ENCODE data around the gene ZMIZ1.
A peak's percentile ranks its signal among the peaks of the same experiment; 100 is the strongest.

Gene ZMIZ1

DNA sequence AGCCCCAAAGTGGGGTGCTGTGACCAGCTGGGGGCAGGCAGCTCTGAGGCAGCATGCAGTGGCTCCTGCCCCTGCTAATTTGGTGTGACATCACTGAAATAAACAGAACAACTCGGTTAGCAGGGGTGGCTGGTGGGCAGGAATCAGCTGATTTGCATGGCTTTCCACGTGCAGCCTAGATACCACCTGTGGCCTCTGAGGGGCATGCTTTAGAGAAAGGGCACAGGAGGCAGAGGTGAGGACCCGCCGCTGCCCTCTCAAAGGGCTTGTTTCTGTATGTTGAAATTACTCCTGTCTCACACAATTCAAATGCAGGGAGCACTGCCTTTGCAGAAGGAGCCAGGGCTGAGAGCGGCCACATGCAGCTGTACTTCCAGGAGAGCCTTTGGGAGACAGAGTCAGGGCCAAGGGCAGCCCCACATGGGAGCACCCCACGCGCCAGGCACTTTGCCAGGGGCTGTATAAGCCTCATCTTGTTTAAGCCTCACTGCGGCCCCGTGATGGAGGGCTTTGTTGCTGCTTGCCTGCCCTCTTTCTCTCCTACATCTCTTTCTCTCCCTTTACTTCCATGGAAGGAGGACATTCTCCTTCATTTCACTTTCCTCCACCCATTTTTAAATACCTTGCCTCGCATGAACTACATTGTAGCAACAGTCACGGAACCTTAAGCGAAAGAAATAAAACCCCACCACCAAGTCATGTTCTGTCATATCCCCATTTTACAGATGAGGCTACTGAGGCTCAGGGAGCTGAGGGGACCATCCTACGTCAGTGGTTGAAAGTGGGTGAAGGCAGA, 137.7 kb downstream of the ZMIZ1 start:
- DNase-seq (ENCODE audit: low spot score), result no peak

DNA sequence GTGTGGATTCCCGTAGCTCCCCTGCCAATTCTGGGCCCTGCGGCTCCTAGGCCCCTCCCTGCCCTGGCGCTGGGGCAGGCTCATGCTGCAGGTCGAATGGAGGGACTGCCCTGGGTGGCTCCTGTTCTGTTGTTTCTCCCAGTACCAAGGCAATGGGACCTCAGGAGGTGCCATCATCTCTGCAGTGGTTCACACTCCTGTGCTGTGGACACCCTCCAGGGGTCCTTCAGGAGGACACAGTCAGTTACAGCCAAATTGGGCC, 138.3 kb downstream of the ZMIZ1 start:
- no peak for DNase-seq (ENCODE audit: low spot score)

DNA sequence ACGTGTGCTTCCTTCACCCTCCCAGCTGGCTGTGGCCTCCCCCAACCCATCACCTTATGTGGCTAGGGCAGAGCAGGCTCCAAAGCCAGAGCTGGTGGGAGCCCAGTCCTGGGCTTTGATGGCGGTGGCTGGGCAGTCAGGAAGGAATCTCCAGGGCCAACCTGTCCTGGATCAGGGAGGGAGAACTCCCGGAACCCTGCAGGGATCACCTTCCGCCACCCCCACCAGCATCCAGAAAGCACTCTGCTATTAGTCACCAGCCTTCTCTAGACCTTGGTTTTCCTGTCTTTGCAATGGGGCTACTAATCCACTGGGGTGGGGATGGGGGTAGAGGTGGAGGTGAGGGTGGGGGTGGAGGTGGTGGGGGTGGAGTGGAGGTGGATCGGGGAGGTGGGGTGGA, 139.0 kb downstream of the ZMIZ1 start:
- no peak for DNase-seq (ENCODE audit: low spot score)

DNA sequence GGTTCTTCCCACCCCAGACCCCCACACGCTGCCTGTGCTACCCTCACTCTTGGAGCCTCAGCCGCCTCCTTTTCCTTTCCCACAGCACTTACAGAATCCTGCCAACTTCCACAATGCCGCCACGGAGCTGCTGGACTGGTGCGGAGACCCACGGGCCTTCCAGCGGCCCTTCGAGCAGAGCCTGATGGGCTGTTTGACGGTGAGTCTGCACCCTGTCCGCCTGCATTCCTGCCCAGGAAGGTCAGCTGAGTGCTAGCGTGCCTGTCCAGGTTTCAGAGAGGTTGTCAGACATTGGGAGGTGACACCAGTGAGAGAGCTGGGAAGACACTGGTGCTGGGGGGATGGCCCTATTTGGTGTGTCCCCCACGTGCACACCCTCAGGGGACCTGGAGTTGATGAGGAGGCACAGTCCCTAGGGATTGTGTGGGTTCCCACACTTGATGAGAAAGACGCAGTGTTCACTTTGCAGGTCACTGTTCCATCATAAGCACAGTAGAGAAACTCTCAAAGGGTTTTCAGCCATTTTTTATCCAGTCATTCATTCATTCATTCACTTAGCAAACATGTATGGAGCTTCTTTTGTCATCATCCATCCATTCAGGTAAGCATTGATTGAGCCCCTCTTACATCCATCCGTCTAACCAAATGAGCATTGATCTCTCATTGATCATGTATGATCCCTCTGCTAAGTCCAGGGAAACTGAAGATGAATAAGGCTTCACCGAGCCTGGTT, 139.7 kb downstream of the ZMIZ1 start:
- DNase-seq (ENCODE audit: low spot score), result no peak

DNA sequence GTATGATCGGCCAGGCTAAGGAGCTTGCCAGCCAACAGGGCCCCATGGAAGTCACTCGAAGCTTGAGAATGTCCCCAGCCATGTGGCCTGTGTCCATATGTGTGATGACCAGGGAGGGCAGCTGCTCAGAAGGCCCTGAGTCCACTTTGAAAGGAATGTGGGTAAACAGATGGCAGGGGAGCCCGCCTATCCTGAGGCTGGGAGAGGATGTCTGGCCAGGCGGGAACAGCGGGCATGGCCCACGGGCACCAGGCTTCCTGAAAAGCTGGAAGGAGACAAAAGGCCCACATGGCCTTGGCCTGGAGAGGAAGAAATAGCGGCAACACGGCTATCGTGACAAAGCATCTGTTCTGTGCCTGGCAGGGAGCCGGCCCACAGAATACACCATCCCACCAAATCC, 140.6 kb downstream of the ZMIZ1 start:
- DNase-seq (ENCODE audit: low spot score), result no peak

DNA sequence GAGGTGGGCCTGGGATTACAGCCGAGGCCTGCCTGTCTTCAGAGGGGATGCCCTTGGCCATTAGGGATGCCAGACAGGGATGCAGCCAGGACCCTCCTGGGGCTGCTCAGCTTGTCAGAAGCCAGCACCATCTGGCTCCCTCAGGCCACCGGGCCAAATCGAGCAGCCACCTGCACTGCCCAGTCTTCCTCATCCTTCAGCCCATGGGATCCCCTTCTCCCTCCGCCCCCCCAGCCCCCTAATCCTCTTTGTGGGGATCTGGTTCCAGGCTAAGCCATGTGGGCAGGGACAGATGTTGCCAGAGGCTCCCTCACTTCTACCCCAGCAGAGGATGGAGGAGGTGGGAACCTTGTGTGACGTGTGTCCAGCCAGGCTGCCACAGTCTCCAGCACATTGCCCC, 141.1 kb downstream of the ZMIZ1 start:
- no peak for DNase-seq (ENCODE audit: low spot score)

DNA sequence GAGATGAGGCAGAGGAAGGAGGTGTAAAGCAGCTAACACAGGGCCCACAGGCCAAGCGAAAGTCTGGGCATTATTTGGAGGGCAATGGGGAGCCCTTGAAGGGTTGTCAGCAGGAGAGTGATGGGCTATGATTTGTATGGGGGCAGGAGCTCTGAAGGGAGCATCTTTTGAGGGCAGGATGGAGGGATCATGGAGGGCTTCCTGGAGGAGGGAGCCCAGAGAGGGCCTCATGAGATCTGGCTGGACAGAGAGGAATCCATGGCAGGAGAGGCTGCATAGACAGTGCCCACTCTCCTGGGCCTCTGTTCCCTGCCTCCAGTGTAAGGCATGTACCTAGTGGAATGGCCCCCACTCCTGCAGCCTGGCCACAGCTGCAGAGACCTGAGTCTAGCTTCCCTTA, 141.9 kb downstream of the ZMIZ1 start:
- no peak for DNase-seq (ENCODE audit: low spot score)

DNA sequence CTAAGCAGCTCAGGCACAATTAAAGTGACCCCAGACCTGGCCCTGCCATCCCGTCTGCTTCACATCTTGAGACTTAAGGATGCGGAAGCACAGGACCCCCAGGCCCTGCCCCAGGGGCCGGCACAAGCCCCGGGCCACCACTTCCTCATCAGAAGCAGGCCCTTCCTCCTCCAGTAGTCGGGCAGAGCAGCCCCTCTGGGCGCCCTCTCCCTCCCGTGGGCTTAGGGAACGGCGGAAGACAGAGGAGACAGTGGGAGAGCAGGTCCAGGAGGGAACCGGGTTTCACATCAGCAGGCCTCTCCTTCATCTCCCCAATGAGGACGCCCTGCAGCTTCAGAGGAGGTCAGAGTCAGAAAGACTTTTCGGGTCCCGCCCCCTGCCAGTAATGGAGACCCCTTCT, 142.8 kb downstream of the ZMIZ1 start:
- DNase-seq (ENCODE audit: low spot score), result no peak

DNA sequence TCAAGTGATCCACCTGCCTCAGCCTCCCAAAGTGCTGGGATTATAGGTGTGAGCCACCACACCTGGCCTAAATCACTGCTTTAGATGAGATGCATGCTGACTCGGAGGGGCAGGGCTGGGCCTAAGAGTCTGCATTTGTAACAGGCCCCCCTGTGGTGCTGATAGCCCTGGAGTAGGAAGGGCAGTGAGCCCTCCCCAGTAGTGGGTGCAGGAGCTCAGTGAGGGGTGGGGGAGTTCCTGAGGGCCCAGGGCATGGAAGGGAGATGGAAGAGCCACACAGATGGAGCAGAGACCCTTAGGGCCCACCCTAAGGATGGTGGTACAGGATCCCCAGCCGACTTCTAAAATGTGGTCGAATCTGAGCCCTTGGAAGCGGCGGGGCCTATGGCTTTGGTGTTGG, 146.8 kb downstream of the ZMIZ1 start:
- no peak for DNase-seq (ENCODE audit: low spot score)

DNA sequence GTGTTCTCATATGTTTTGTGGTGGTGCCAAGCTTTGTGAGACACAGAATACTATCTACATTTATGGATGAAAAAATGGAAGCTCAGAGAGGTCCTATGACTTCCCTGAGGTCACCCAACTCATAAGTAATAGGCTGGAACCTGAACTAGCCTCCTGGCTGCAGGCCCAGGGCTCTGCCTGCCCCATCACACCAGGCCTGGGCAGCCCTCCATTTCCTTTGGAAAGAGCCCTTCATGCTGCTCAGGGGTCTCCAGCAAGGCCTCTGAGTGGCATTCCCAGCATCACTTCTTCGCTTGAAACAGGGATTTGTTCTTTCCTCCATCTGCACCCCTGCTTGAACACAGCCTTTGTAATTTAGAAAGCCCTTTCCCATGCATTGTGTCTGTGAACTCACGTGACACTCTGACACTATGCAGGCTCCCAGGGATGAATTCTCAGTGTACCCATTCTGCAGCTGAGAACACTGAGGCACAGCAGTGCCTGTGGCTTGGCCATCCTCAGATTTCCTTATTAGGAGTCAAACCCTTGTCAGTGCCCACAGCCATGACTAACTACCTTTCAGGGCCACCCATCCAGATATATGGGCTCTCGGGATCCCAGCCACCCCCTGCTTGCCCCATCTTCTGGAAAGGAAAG, 150.7 kb downstream of the ZMIZ1 start:
- no peak for DNase-seq (ENCODE audit: low spot score)

DNA sequence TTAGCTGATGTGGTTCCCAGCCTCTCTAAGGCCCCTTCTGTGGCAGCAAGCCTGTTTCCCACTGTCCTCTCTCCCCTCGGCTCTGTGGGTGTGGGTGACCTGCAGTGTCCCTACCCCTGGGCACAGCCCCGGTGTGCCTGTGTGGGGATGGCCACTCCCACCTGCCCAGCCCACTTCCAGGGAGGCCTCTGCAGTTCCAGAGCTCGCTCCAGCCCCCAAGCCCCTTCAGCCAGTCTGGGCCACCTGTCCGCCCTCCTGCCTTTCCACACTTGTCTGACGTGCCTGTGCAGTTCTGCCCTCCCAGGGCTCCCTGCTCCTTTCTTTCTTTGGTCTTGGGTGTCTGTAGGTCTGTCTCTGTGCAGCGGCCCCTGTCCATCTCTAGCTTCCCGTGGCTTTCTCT, 151.5 kb downstream of the ZMIZ1 start:
- DNase-seq (ENCODE audit: low spot score), result no peak

DNA sequence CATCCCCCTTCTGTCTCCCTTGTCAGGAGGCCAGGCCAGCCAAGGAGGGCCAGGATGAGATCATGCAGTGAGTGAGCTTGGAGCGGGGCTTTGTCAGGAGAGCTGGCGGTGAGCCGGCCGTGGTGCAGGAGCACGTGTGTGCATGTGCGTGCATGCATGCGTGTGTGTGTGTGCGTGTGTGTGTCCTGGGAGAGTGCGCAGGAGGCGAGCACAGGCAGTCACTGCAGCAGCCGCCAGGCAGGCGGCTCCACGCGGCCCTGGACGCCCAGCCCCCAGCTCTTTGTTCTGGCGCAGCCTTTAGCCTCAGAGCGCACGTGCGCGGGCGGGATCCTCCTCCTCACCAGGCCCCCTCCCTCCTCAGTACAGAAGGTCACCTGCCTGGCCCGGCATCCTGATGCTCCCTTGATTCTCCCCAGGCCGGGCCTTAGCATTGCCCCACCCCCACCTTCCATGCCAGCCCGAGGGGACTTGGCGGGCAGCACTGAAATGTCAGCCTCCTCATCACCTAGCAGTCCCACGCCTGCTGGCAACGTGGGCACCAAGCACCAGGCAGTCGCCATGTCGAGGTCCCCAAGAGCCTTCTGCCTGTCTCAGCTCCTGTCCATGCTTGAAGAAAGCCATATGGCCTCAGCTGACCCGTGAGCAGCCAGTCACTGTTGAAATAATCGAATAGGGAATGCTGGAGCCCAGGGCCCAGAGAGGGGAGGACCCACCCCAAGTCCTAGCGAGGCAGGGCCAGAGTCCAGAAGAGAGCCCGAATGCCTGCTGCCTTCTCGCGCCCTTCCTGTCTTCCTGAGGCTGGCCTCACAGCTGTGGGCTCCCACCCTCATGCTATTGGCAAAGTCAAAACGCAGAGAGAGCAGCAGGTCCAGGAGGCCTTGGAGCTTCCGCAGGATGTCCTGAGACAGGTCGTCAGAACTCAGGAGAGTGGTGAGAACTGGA, 152.6 kb downstream of the ZMIZ1 start:
- DNase-seq (ENCODE audit: low spot score), result peak; percentile 75

DNA sequence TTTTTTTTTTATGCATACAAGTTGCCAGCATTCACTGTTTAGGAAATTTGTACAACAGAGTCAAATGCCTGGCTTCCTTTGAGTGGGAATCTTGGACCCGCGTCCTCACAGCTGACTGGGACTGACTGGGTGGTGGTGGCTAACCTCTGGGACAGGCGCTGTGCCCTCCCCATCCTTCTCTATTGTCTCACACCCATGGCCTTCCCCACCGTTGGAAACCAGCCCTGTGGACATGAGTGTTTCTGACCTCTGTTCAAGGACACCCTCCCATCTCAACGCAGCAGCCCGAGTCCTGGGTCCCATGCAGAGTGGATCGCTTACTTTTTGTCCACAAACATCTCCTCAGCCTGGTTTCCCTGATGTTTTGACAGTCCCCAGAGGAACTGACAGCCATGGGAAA, 153.4 kb downstream of the ZMIZ1 start:
- DNase-seq (ENCODE audit: low spot score), result no peak

DNA sequence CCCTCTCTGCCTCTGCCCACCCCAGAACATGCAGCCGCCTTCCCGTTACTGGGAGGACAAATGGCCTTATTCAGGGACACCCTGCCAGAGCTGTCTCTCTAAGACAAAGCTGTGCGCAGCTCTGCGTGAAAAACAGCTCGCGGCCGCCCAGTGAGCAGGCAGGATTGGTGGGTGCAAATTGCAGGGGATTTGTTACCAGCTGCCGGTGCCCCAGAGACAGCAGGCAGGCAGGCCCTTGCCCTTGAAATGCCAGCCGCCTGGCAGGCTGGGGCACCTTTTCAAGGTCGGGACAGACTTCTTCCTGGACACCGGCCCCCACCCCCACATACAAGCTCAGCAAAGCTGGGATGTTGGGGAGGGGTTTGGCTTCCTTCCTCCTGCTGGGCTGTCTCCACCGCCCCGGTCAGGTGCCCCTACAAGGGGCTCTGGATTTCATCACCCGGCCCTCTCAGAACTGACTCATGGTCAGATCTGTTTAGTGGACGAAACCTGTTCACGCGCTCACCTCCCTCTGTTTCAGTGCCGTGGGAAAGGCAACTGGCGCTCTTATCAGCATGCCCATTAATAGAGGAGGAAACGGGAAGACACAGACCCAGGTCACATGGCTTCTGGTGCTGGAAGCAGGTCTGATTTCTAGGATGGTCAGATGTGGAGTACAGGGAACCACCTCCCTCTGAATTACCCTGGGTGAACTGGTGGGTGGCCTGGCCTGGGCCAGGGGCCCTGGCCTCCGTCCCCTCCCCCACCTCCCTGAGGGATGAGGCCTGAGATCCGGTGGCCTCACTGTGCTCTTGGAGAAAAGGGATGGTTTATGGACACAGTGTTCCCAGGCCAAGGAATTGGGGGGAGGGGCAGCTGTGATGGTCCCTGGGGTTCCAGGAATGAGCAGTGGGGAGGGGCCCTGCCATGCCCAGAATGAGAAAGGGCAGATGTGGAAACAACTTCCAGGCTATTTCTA, 154.6 kb downstream of the ZMIZ1 start:
- no peak for DNase-seq (ENCODE audit: low spot score)

DNA sequence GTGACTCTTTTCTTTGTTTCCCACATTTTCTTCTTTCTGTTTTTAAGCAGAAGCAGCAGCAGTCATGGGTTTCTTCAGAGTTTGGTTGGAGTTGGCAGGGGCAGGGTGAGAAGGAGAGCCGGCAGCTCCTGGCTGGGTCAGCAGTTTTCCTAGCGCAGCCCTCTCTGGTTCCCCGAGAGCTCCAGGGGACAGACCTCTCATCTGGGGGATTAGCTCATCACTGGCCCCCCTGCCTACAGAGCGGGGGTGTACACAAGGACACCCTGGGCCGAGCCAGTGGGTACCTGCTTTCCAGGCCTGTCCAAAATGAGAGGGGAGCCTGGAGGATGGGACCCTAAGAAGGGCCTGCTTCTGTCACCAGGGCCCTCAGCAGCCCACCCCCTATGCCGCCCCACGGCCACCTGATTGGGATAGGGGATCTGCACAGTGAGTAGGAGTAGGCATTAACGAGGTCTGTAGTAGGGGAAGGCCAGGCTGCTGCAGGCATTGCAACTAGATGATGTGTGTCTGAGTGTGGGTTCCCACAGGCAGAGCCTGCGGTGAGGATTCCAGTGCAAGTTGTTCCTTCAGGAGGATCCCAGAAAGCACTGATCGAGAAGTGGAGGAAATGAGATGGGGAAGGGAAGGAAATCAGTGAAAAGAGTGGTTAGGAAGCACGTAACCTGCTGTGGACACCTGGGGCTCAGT, 155.6 kb downstream of the ZMIZ1 start:
- DNase-seq (ENCODE audit: low spot score), result no peak

DNA sequence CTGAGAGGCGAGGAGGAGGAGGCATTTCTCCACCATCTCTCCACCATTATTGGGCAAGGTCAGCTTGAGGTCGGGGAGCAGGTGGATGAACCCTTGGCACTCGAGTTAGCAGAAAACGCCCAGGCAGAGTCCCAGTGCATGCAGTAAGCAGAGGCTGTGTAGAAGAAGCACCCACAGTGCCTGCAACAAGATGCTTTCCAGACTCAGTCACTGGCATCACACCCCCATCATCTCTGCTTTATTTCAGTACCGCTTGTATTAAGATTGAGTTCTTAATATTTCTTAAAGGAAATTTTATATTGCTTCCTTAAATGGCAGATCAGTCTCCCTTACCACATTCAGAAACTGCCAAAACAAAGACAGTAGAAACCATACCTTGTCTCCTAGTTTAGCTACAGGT, 156.2 kb downstream of the ZMIZ1 start:
- no peak for DNase-seq (ENCODE audit: low spot score)

DNA sequence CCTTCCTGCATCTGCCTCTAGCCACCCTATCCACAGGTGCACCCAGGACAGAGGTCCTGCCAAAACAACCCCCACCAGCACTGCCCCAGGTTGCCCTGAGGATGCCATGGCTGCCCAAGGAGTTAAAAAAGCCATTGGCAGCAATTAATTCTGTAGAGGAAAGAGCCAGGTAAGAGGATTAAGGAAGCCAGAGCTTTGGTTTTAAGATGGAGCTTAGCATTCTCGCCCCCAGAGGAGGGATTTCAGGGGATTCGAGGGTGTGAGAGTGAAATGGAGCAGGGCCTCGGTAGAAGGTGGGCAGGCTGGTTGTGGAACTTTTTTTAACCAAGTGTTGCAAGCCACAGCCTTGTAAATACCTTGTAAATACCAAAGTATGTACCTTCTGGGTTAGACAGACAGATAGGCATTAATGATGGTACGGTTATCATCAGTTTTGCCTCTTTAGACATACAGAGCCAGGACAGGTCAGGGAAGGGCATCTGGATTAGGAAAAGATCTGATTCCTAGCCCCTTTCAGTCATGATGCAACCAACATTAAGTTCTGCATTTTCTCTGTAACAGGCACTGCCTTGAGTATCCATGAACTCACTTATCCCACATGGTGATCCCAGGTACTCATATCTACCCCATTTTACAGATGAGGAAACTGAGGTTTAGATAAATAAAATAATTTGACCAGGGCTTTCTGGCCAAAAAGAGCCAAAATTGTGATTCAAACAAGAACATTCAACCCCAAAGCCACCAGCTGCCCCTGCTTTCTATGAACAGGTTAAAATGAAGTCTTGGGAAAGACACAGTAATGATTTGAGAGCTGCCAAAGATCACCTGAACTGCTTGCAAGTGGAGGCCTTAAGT, 157.9 kb downstream of the ZMIZ1 start:
- DNase-seq (ENCODE audit: low spot score), result no peak

DNA sequence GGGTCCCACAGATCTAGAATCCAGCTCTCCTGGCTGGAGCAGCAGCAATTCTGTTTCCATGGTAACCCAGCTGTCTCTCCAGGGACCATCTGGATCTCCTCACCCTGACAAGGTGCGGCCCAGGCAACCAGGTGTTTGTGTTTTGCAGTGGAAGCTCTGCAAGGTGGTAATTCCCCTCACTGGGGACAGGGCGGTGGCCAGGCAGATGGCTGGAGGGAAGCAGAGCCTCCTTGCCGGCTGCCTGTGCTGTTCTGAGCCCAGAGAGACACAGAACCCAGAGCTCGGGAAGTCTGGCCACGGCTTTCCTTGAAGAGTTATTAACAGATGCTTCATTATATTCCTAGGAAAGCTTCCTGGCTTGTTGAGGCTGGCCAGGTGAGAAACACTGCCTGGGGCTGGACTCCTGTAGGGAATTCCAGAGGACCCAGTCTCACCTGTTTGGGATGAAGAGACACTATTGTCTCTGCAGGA, 160.3 kb downstream of the ZMIZ1 start:
- no peak for DNase-seq (ENCODE audit: low spot score)

DNA sequence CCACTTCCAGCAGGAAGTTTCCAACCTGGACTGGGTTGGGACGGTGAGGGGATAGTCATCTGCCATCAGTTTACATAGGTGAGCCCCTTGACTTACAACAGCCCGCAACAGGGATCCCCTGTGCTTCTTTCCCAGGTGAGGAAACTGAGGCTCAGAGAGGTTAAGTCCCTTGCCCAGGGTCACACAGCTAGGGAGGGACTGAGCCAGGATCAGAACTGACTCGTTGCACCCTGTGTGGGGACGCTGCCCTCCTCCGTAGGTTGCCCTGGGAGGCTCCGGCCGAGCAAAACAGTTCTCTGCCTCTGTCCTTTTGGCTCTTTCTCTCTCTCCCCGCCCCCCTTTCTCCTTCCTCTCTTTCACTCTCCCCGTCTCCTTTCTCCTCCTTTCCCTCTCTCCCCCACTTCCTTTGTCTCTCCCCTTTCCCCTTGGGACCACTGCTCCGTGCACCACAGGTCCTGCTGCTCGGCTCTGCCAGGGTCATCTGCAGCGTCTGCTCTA, 161.1 kb downstream of the ZMIZ1 start:
- no peak for DNase-seq (ENCODE audit: low spot score)
